ENCODE results near the gene ENC1. TPM values are rescaled to one million over a fixed set of nuclear protein-coding genes. Genes with fewer than 3 reads are reported as not detected.

Gene ENC1
- total RNA-seq, 1 experiment from 2014 or later: 37.0 TPM

- Histone ChIP-seq H3K4me3 (ENCODE audit: low read depth in 2 of 2, low read length in 2 of 2) (no peak overlapping the region), H3K27ac (ENCODE audit: low read length) (0 out of 2 replicates have a peak overlapping the region, but pooled peaks have one; percentile 51), H3K9me3 (ENCODE audit: control insufficient read depth, insufficient read depth, low read depth, low read length) (no peaks in the 10 kb centered on the region), H3K4me1 (ENCODE audit: control insufficient read depth, insufficient read depth, low read length) (peaks cover 3% of the 10 kb centered on the region), H3K36me3 (ENCODE audit: control insufficient read depth, insufficient read depth, low read length) (no peaks in the 10 kb centered on the region; the same call in 1 of the 2 replicates), H3K27me3 (ENCODE audit: control insufficient read depth, insufficient read depth, low read length) (no peaks in the 10 kb centered on the region)
- ATAC-seq (no peak), DNase-seq (ENCODE audit: low read depth, low spot score) (no peak)
- ChIA-PET CTCF (no interaction called here), POLR2A (interaction anchor here (0.6 kb wide), 1 partner anchor 250 kb away, joined by 3 read pairs; no protein-coding TSS in a partner anchor)
- in situ Hi-C loops (cut with HindIII; ENCODE audit: low pct_unique_long_range_greater_than_20kb, low sequenced_read_pairs) (no loop called here), intact Hi-C loops (cut with micrococcal nuclease; ENCODE audit: unreplicated experiment) (no loop called here)
- BruUV-seq (replicated peaks): no TSS peak
- no peak for TF ChIP-seq SIN3A (IDR thresholded peaks at IDR 0.05; ENCODE audit: borderline replicate concordance, insufficient read depth, low read depth, low read length)
- no peak for TF ChIP-seq CTCF (IDR thresholded peaks at IDR 0.05)
- TF ChIP-seq TCF7L2 (IDR thresholded peaks at IDR 0.05; ENCODE audit: low read depth, low read length): no peak
- no peak for TF ChIP-seq POLR2AphosphoS5 (IDR thresholded peaks at IDR 0.05; ENCODE audit: low read depth, low read length)
These were observed 17.4 kb downstream of the ENC1 start for GRCh38 chr5:74623006-74623611.

GRCh38 chr5:74622122-74622521 lies 18.4 kb downstream of the ENC1 start:
- H3K27ac ChIP-seq (ENCODE audit: low read length): no peak overlapping the region
- in situ Hi-C loops (cut with HindIII; ENCODE audit: low pct_unique_long_range_greater_than_20kb, low sequenced_read_pairs): no loop called here
- TF ChIP-seq CTCF (IDR thresholded peaks at IDR 0.05): no peak
- no peak for TF ChIP-seq POLR2AphosphoS5 (IDR thresholded peaks at IDR 0.05; ENCODE audit: low read depth, low read length)
- no peak for TF ChIP-seq REST (IDR thresholded peaks at IDR 0.05; ENCODE audit: insufficient read depth in 1 of 2, low read depth in 2 of 2, low read length in 1 of 2)
- no peak for TF ChIP-seq TCF7L2 (IDR thresholded peaks at IDR 0.05; ENCODE audit: low read depth, low read length)
- TF ChIP-seq SIN3A (IDR thresholded peaks at IDR 0.05; ENCODE audit: borderline replicate concordance, insufficient read depth, low read depth, low read length): no peak
- H3K36me3 ChIP-seq (ENCODE audit: control insufficient read depth, insufficient read depth, low read length): no peaks in the 10 kb centered on the region; the same call in 1 of the 2 replicates
- no TSS peak for BruUV-seq (replicated peaks)
- DNase-seq (ENCODE audit: low read depth, low spot score): no peak
- ChIA-PET POLR2A (no interaction called here), CTCF (no interaction called here)
- intact Hi-C loops (cut with micrococcal nuclease; ENCODE audit: unreplicated experiment): no loop called here
- no peak for ATAC-seq
- no peak overlapping the region for H3K4me3 ChIP-seq (ENCODE audit: low read depth in 2 of 2, low read length in 2 of 2)
- no peaks in the 10 kb centered on the region for H3K9me3 ChIP-seq (ENCODE audit: control insufficient read depth, insufficient read depth, low read depth, low read length)
- H3K4me1 ChIP-seq (ENCODE audit: control insufficient read depth, insufficient read depth, low read length): peaks cover 3% of the 10 kb centered on the region
- H3K27me3 ChIP-seq (ENCODE audit: control insufficient read depth, insufficient read depth, low read length): no peaks in the 10 kb centered on the region
